Measurements from ENCODE around the gene NAP1L4.

Gene NAP1L4

GRCh38 chr11:3000032-3000961 is 8.2 kb upstream of the NAP1L4 start:
- TF ChIP-seq CTCF (IDR thresholded peaks at IDR 0.05; ENCODE audit: insufficient read depth, low read depth, low read length, missing control alignments) = no peak
- no peak overlapping the region for H3K4me3 ChIP-seq (ENCODE audit: low read depth, low read length)
- DNase-seq (ENCODE audit: low read depth) = no peak

GRCh38 chr11:2999464-2999998 is 7.4 kb upstream of the NAP1L4 start:
- no peak overlapping the region for H3K4me3 ChIP-seq (ENCODE audit: low read depth, low read length)
- no peak for TF ChIP-seq CTCF (IDR thresholded peaks at IDR 0.05; ENCODE audit: insufficient read depth, low read depth, low read length, missing control alignments)
- no peak for DNase-seq (ENCODE audit: low read depth)

GRCh38 chr11:2998073-2998850 is 6.1 kb upstream of the NAP1L4 start:
- DNase-seq (ENCODE audit: low read depth) = no peak
- no peak for TF ChIP-seq CTCF (IDR thresholded peaks at IDR 0.05; ENCODE audit: insufficient read depth, low read depth, low read length, missing control alignments)
- no peak overlapping the region for H3K4me3 ChIP-seq (ENCODE audit: low read depth, low read length)

GRCh38 chr11:2997406-2997805 is 5.3 kb upstream of the NAP1L4 start:
- DNase-seq (ENCODE audit: low read depth) = no peak
- H3K4me3 ChIP-seq (ENCODE audit: low read depth, low read length) = no peak overlapping the region
- no peak for TF ChIP-seq CTCF (IDR thresholded peaks at IDR 0.05; ENCODE audit: insufficient read depth, low read depth, low read length, missing control alignments)

- no peak overlapping the region for H3K4me3 ChIP-seq (ENCODE audit: low read depth, low read length)
- TF ChIP-seq CTCF (IDR thresholded peaks at IDR 0.05; ENCODE audit: insufficient read depth, low read depth, low read length, missing control alignments) = no peak
Observed at GRCh38 chr11:2996976-2997375, 4.8 kb upstream of the NAP1L4 start.

GRCh38 chr11:2995893-2996554 is 3.9 kb upstream of the NAP1L4 start:
- no peak overlapping the region for H3K4me3 ChIP-seq (ENCODE audit: low read depth, low read length)
- no peak for DNase-seq (ENCODE audit: low read depth)
- TF ChIP-seq CTCF (IDR thresholded peaks at IDR 0.05; ENCODE audit: insufficient read depth, low read depth, low read length, missing control alignments) = no peak

More at GRCh38 chr11:2996976-2997375, 4.8 kb upstream of the NAP1L4 start:
- no peak for DNase-seq (ENCODE audit: low read depth)
